Neural crest cell (in vitro differentiated cells): ENCODE measurements around the gene SHC1. TPM values are rescaled to one million over a fixed set of nuclear protein-coding genes. Genes with fewer than 3 reads are reported as not detected.

Experiments used
- DNase-seq: peaks from one replicate; pipeline ENCODE4 v3.0.0; 2021; ENCODE audit warnings: low read depth, mixed read lengths, low spot score
- H3K27ac Mint-ChIP-seq: one replicate; pipeline ENCODE4 v1.8.0; 2021; ENCODE audit warnings: mild to moderate bottlenecking, mixed read lengths; ENCODE audit not compliant: unreplicated experiment
- H3K27me3 Mint-ChIP-seq: 2 replicates; pipeline ENCODE4 v1.8.0; 2021; ENCODE audit warnings: low read depth, mild to moderate bottlenecking, mixed read lengths
- H3K36me3 Mint-ChIP-seq: 2 replicates; pipeline ENCODE4 v1.8.0; 2021; ENCODE audit warnings: low read depth, mild to moderate bottlenecking, mixed read lengths
- H3K4me1 Mint-ChIP-seq: 2 replicates; pipeline ENCODE4 v1.8.0; 2021; ENCODE audit warnings: mixed read lengths
- H3K4me3 Mint-ChIP-seq: one replicate; pipeline ENCODE4 v1.8.0; 2021; ENCODE audit warnings: mild to moderate bottlenecking, mixed read lengths
- H3K9me3 Mint-ChIP-seq: 2 replicates; pipeline ENCODE4 v1.8.0; 2021; ENCODE audit warnings: mixed read lengths
- CTCF ChIP-seq: fragments of 200-600 bp; sonication (generic); conservative IDR thresholded peaks from 2 replicates; pipeline ENCODE4 v1.5.0; 2021; ENCODE audit warnings: antibody characterized with exemption, mild to moderate bottlenecking
- total RNA-seq: library from RNA; stranded (reverse); gene quantifications from 2 replicates; pipeline ENCODE4 v1.2.1, GENCODE V29; 2021

SHC1 gene
- total RNA-seq, 1 donor from 2014 or later: 92.9 TPM

GRCh38 chr1:155005076-155006011, 34.8 kb upstream of the SHC1 start:
- Mint-ChIP-seq H3K27ac (no peak overlapping the region), H3K27me3 (no peaks in the 10 kb centered on the region), H3K36me3 (no peaks in the 10 kb centered on the region), H3K4me1 (peaks cover 23% of the 10 kb centered on the region), H3K4me3 (peak overlapping the region; percentile 49), H3K9me3 (no peaks in the 10 kb centered on the region)
- no peak for TF ChIP-seq CTCF
- DNase-seq: no peak

- TF ChIP-seq CTCF: no peak
- Mint-ChIP-seq H3K27ac (peak overlapping the region; percentile 67), H3K9me3 (no peaks in the 10 kb centered on the region), H3K4me1 (peaks cover 31% of the 10 kb centered on the region), H3K27me3 (no peaks in the 10 kb centered on the region), H3K36me3 (no peaks in the 10 kb centered on the region), H3K4me3 (peak overlapping the region; percentile 87)
- no peak for DNase-seq
Observed at GRCh38 chr1:155004352-155005075, 34.0 kb upstream of the SHC1 start.

- H3K36me3 Mint-ChIP-seq: no peaks in the 10 kb centered on the region
- no peaks in the 10 kb centered on the region for H3K9me3 Mint-ChIP-seq
- peak overlapping the region; percentile 93 for H3K4me3 Mint-ChIP-seq
- H3K27me3 Mint-ChIP-seq: no peaks in the 10 kb centered on the region
- no peak for TF ChIP-seq CTCF
- peak overlapping the region; percentile 50 for H3K27ac Mint-ChIP-seq
- DNase-seq: no peak
- H3K4me1 Mint-ChIP-seq: peaks cover 35% of the 10 kb centered on the region
Observed at GRCh38 chr1:155003766-155004351, 33.3 kb upstream of the SHC1 start.

- peak overlapping the region; percentile 93 for H3K4me3 Mint-ChIP-seq
- no peaks in the 10 kb centered on the region for H3K9me3 Mint-ChIP-seq
- H3K36me3 Mint-ChIP-seq: no peaks in the 10 kb centered on the region
- H3K4me1 Mint-ChIP-seq: peaks cover 36% of the 10 kb centered on the region
- no peak for DNase-seq
- no peaks in the 10 kb centered on the region for H3K27me3 Mint-ChIP-seq
- no peak for TF ChIP-seq CTCF
- H3K27ac Mint-ChIP-seq: peak overlapping the region; percentile 50
Observed at GRCh38 chr1:155003227-155003765, 32.7 kb upstream of the SHC1 start.

GRCh38 chr1:155002464-155003226, 32.1 kb upstream of the SHC1 start, which contains the start of gene ZBTB7B:
Gene ZBTB7B, plus strand, starts transcription at chr1:155002802. Its CDS starts 11,859 bp downstream, at chr1:155014661.
- peaks cover 36% of the 10 kb centered on the region for H3K4me1 Mint-ChIP-seq
- peak within 1 kb of the TSS; percentile 50 for H3K27ac Mint-ChIP-seq
- peak within 1 kb of the TSS; percentile 93 for H3K4me3 Mint-ChIP-seq
- DNase-seq: no peak
- H3K27me3 Mint-ChIP-seq: no peaks in the 10 kb centered on the region
- no peak for TF ChIP-seq CTCF
- H3K36me3 Mint-ChIP-seq: no peaks in the 10 kb centered on the region
- no peaks in the 10 kb centered on the region for H3K9me3 Mint-ChIP-seq
